Hepatocyte (in vitro differentiated cells): ENCODE measurements around the gene LRRC26.

Experiments
- CTCF ChIP-seq: fragments of 200-600 bp; sonication (generic); IDR thresholded peaks from 2 replicates; pipeline ENCODE4 v1.5.1; 2016; ENCODE audit warnings: antibody characterized with exemption, mild to moderate bottlenecking; ENCODE audit not compliant: poor library complexity
- EZH2 ChIP-seq: fragments of 200-600 bp; sonication (generic); IDR thresholded peaks from 2 replicates; pipeline ENCODE4 v1.6.1; 2016; ENCODE audit warnings: antibody characterized with exemption, mild to moderate bottlenecking, borderline replicate concordance
- EZH2phosphoT487 ChIP-seq: fragments of 200-600 bp; sonication (generic); IDR thresholded peaks from one replicate; pipeline ENCODE4 v1.6.1; 2018; ENCODE audit warnings: antibody characterized with exemption, mild to moderate bottlenecking, low read depth, moderate library complexity; ENCODE audit not compliant: unreplicated experiment, severe bottlenecking

GRCh38 chr9:137129456-137130175, 40.2 kb downstream of the LRRC26 start:
- TF ChIP-seq CTCF (no peak), EZH2 (no peak), EZH2phosphoT487 (no peak)
